Measurements from ENCODE around the gene GEMIN5.

Gene GEMIN5

GRCh38 chr5:154901276-154901675, 36.7 kb downstream of the GEMIN5 start:
- in situ Hi-C loops (cut with MboI; ENCODE audit: low sequenced_read_pairs, unreplicated experiment) = no loop called here
- no peak for TF ChIP-seq CTCF (IDR thresholded peaks at IDR 0.05; ENCODE audit: borderline replicate concordance, control extremely low read depth, extremely low read depth, insufficient read depth, missing control alignments)
- no peak for DNase-seq (ENCODE audit: low spot score)

- in situ Hi-C loops (cut with MboI; ENCODE audit: low sequenced_read_pairs, unreplicated experiment) = no loop called here
- no peak for DNase-seq (ENCODE audit: low spot score)
- no peak for TF ChIP-seq CTCF (IDR thresholded peaks at IDR 0.05; ENCODE audit: borderline replicate concordance, control extremely low read depth, extremely low read depth, insufficient read depth, missing control alignments)
Observed at GRCh38 chr5:154900066-154900465, 37.9 kb downstream of the GEMIN5 start.

GRCh38 chr5:154899151-154899816, 38.7 kb downstream of the GEMIN5 start:
- TF ChIP-seq CTCF (IDR thresholded peaks at IDR 0.05; ENCODE audit: borderline replicate concordance, control extremely low read depth, extremely low read depth, insufficient read depth, missing control alignments) = no peak
- in situ Hi-C loops (cut with MboI; ENCODE audit: low sequenced_read_pairs, unreplicated experiment) = no loop called here
- no peak for DNase-seq (ENCODE audit: low spot score)

- in situ Hi-C loops (cut with MboI; ENCODE audit: low sequenced_read_pairs, unreplicated experiment) = no loop called here
- no peak for DNase-seq (ENCODE audit: low spot score)
- no peak for TF ChIP-seq CTCF (IDR thresholded peaks at IDR 0.05; ENCODE audit: borderline replicate concordance, control extremely low read depth, extremely low read depth, insufficient read depth, missing control alignments)
Observed at GRCh38 chr5:154898210-154898609, 39.8 kb downstream of the GEMIN5 start.

- DNase-seq (ENCODE audit: low spot score) = no peak
- in situ Hi-C loops (cut with MboI; ENCODE audit: low sequenced_read_pairs, unreplicated experiment) = no loop called here
- no peak for TF ChIP-seq CTCF (IDR thresholded peaks at IDR 0.05; ENCODE audit: borderline replicate concordance, control extremely low read depth, extremely low read depth, insufficient read depth, missing control alignments)
Observed at GRCh38 chr5:154896562-154897165, 41.3 kb downstream of the GEMIN5 start.

GRCh38 chr5:154895606-154896561, 42.1 kb downstream of the GEMIN5 start:
- no peak for TF ChIP-seq CTCF (IDR thresholded peaks at IDR 0.05; ENCODE audit: borderline replicate concordance, control extremely low read depth, extremely low read depth, insufficient read depth, missing control alignments)
- DNase-seq (ENCODE audit: low spot score) = no peak
- in situ Hi-C loops (cut with MboI; ENCODE audit: low sequenced_read_pairs, unreplicated experiment) = no loop called here

Measured in GM13976 (cell line).